ENCODE measurements around the gene PNPLA4. TPM values are rescaled to one million over a fixed set of nuclear protein-coding genes. Genes with fewer than 3 reads are reported as not detected.

Gene PNPLA4
- polyA plus RNA-seq, 1 donor (not counting 4 experiments of a cell fraction or from before 2014, with no cell fraction given) = 39.6 TPM

- DNase-seq (ENCODE audit: low read depth, low spot score) (no peak), FAIRE-seq (no peak)
- no peaks in the 10 kb centered on the region for H3K79me2 ChIP-seq (ENCODE audit: control insufficient read depth, insufficient read depth, low read length)
- no peak overlapping the region for H3K9ac ChIP-seq (ENCODE audit: control insufficient read depth, extremely low read depth, insufficient read depth, low read length)
- H3K4me1 ChIP-seq (ENCODE audit: control insufficient read depth, extremely low read depth, insufficient read depth, low read length) = peaks cover 4% of the 10 kb centered on the region
- no peaks in the 10 kb centered on the region for H3K9me3 ChIP-seq (ENCODE audit: control insufficient read depth, low read depth, low read length)
- dilution Hi-C loops (cut with MboI; ENCODE audit: extremely low pct_ligation_motif_present, low sequenced_read_pairs) = no loop called here
- H2AFZ ChIP-seq (ENCODE audit: control insufficient read depth, low read length) = no peak overlapping the region
- no peak overlapping the region for H3K27ac ChIP-seq (ENCODE audit: control insufficient read depth, insufficient read depth, low read length)
- no peaks in the 10 kb centered on the region for H4K20me1 ChIP-seq (ENCODE audit: control insufficient read depth, extremely low read depth, insufficient read depth, low read length)
- no peaks in the 10 kb centered on the region for H3K27me3 ChIP-seq (ENCODE audit: control insufficient read depth, extremely low read depth, insufficient read depth, low read length)
- H3K36me3 ChIP-seq (ENCODE audit: control insufficient read depth in 2 of 2, extremely low read depth in 1 of 2, insufficient read depth in 2 of 2, low read length in 2 of 2) = no peaks in the 10 kb centered on the region
- H3K4me3 ChIP-seq (ENCODE audit: control insufficient read depth in 2 of 3, extremely low read depth in 1 of 3, insufficient read depth in 2 of 3, low read depth in 1 of 3, low read length in 3 of 3) = no peak overlapping the region
- no peak overlapping the region for H3K4me2 ChIP-seq (ENCODE audit: control insufficient read depth, extremely low read depth, insufficient read depth, low read depth, low read length)
- TF ChIP-seq EZH2 (IDR thresholded peaks at IDR 0.05; ENCODE audit: low read length) (no peak), CTCF (optimal IDR thresholded peaks at IDR 0.05 in 1 of 3, IDR thresholded peaks at IDR 0.05 in 1 of 3, conservative IDR thresholded peaks at IDR 0.05 in 1 of 3; ENCODE audit: extremely low read depth in 1 of 3, insufficient read depth in 2 of 3, low read length in 3 of 3) (no peak)
- no peaks in the 10 kb centered on the region for H3K9me1 ChIP-seq (ENCODE audit: control insufficient read depth, extremely low read depth, insufficient read depth, low read length)
Measured at GRCh38 chrX:7950865-7951264, 23.7 kb upstream of the PNPLA4 start.

DNA sequence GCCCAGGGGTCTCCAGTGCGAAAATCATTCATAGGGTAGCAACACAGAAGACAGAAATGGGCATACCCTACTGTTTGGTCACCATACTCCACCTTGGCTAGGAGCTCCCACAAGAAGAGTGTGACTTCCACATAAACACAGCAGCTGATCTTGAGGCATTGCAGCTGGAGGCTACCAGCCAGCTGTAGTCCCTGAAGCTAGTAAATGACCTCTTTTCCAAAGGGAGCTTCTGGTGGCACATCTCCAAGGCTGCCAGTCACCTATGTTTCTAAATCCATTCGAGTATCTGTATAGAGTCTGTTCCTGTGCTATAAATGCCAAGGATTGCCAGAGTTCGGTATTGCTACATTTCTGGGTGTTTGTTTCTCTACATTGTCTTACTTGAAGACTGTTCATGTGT, 21.3 kb upstream of the PNPLA4 start:
- H3K79me2 ChIP-seq (ENCODE audit: control insufficient read depth, insufficient read depth, low read length) = no peaks in the 10 kb centered on the region
- H3K9me3 ChIP-seq (ENCODE audit: control insufficient read depth, low read depth, low read length) = no peaks in the 10 kb centered on the region
- DNase-seq (ENCODE audit: low read depth, low spot score) = no peak
- no peaks in the 10 kb centered on the region for H3K36me3 ChIP-seq (ENCODE audit: control insufficient read depth in 2 of 2, extremely low read depth in 1 of 2, insufficient read depth in 2 of 2, low read length in 2 of 2)
- no peak for FAIRE-seq
- H2AFZ ChIP-seq (ENCODE audit: control insufficient read depth, low read length) = no peak overlapping the region
- H3K27me3 ChIP-seq (ENCODE audit: control insufficient read depth, extremely low read depth, insufficient read depth, low read length) = no peaks in the 10 kb centered on the region
- no peaks in the 10 kb centered on the region for H4K20me1 ChIP-seq (ENCODE audit: control insufficient read depth, extremely low read depth, insufficient read depth, low read length)
- H3K27ac ChIP-seq (ENCODE audit: control insufficient read depth, insufficient read depth, low read length) = no peak overlapping the region
- peaks cover 4% of the 10 kb centered on the region for H3K4me1 ChIP-seq (ENCODE audit: control insufficient read depth, extremely low read depth, insufficient read depth, low read length)
- H3K4me3 ChIP-seq (ENCODE audit: control insufficient read depth in 2 of 3, extremely low read depth in 1 of 3, insufficient read depth in 2 of 3, low read depth in 1 of 3, low read length in 3 of 3) = no peak overlapping the region
- H3K4me2 ChIP-seq (ENCODE audit: control insufficient read depth, extremely low read depth, insufficient read depth, low read depth, low read length) = no peak overlapping the region
- H3K9ac ChIP-seq (ENCODE audit: control insufficient read depth, extremely low read depth, insufficient read depth, low read length) = no peak overlapping the region
- no peaks in the 10 kb centered on the region for H3K9me1 ChIP-seq (ENCODE audit: control insufficient read depth, extremely low read depth, insufficient read depth, low read length)
- TF ChIP-seq EZH2 (IDR thresholded peaks at IDR 0.05; ENCODE audit: low read length) = no peak
- TF ChIP-seq CTCF (optimal IDR thresholded peaks at IDR 0.05 in 1 of 3, IDR thresholded peaks at IDR 0.05 in 1 of 3, conservative IDR thresholded peaks at IDR 0.05 in 1 of 3; ENCODE audit: extremely low read depth in 1 of 3, insufficient read depth in 2 of 3, low read length in 3 of 3) = no peak
- dilution Hi-C loops (cut with MboI; ENCODE audit: extremely low pct_ligation_motif_present, low sequenced_read_pairs) = no loop called here
